Measurements from ENCODE around the gene DAAM2. TPM values are rescaled to one million over a fixed set of nuclear protein-coding genes. Genes with fewer than 3 reads are reported as not detected.

Gene DAAM2
- total and polyA plus RNA-seq, 2 donors (not counting 3 experiments of a cell fraction or from before 2014, with no cell fraction given), result 0.42 to 0.44 TPM

- ChIA-PET POLR2A (no interaction called here), CTCF (no interaction called here)
- Histone ChIP-seq H3K9me1 (replicated peaks; ENCODE audit: control insufficient read depth, extremely low read depth, insufficient read depth, low read length) (no peaks in the 10 kb centered on the region), H3K4me2 (ENCODE audit: insufficient read depth, low read length) (no peak overlapping the region), H3K27ac (ENCODE audit: insufficient read depth, low read depth, low read length) (no peak overlapping the region), H3K27me3 (ENCODE audit: control insufficient read depth in 2 of 2, insufficient read depth in 2 of 2, low read length in 2 of 2) (no peaks in the 10 kb centered on the region), H3K9me3 (replicated peaks; ENCODE audit: control insufficient read depth, insufficient read depth, low read length) (no peaks in the 10 kb centered on the region), H2AFZ (ENCODE audit: low read depth, low read length) (no peak overlapping the region), H3K4me3 (replicated peaks in 1 of 3; ENCODE audit: insufficient read depth in 1 of 3, low read depth in 1 of 3, low read length in 3 of 3) (no peak overlapping the region), H3K9ac (replicated peaks; ENCODE audit: extremely low read depth, insufficient read depth, low read length) (no peak overlapping the region), H3K4me1 (ENCODE audit: control insufficient read depth, extremely low read depth, insufficient read depth, low read length) (no peaks in the 10 kb centered on the region), H3K36me3 (ENCODE audit: control insufficient read depth in 2 of 2, extremely low read depth in 1 of 2, insufficient read depth in 2 of 2, low read length in 2 of 2) (peaks cover 0 to 9% of the 10 kb centered on the region in 2 experiments), H3K79me2 (ENCODE audit: control insufficient read depth, insufficient read depth, low read length) (no peaks in the 10 kb centered on the region), H4K20me1 (replicated peaks; ENCODE audit: control insufficient read depth, extremely low read depth, insufficient read depth, low read length) (no peaks in the 10 kb centered on the region)
- dilution Hi-C loops (cut with MboI; ENCODE audit: extremely low pct_ligation_motif_present, low sequenced_read_pairs) (no loop called here), intact Hi-C loops (cut with micrococcal nuclease) (no loop called here)
- no TSS peak for BruUV-seq (replicated peaks)
- FAIRE-seq (no peak), DNase-seq (ENCODE audit: low read depth, low spot score) (no peak)
- no peak for TF ChIP-seq CTCF (IDR thresholded peaks at IDR 0.05; ENCODE audit: extremely low read depth in 1 of 2, insufficient read depth in 1 of 2, low read depth in 1 of 2, low read length in 2 of 2)
- no peak for TF ChIP-seq FOS (IDR thresholded peaks at IDR 0.05; ENCODE audit: borderline replicate concordance, insufficient read depth, low read length)
- no peak for TF ChIP-seq POLR2AphosphoS5 (IDR thresholded peaks at IDR 0.05; ENCODE audit: insufficient read depth, low read depth, low read length)
- TF ChIP-seq POLR2A (IDR thresholded peaks at IDR 0.05; ENCODE audit: low read depth, low read length), result no peak
- TF ChIP-seq MYC (IDR thresholded peaks at IDR 0.05; ENCODE audit: low read depth, low read length), result no peak
- TF ChIP-seq GATA2 (IDR thresholded peaks at IDR 0.05; ENCODE audit: insufficient read depth, insufficient read length, low read depth, low read length), result no peak
- no peak for TF ChIP-seq EZH2 (IDR thresholded peaks at IDR 0.05; ENCODE audit: borderline replicate concordance, low read depth, low read length, severe bottlenecking)
- TF ChIP-seq JUN (IDR thresholded peaks at IDR 0.05; ENCODE audit: borderline replicate concordance, insufficient read depth, insufficient read length, low read depth), result no peak
- no peak for TF ChIP-seq MAX (IDR thresholded peaks at IDR 0.05; ENCODE audit: insufficient read depth, insufficient read length)
Observed at GRCh38 chr6:39906318-39906761, 114.2 kb downstream of the DAAM2 start.
